Measurements from ENCODE around the gene TAF10. TPM values are rescaled to one million over a fixed set of nuclear protein-coding genes. Genes with fewer than 3 reads are reported as not detected.

The TAF10 gene
- total and polyA plus RNA-seq, 2 of the 13 experiments (the other 11 are each of a cell fraction or from before 2014, with no cell fraction given) = 71.3 to 134 TPM

DNA sequence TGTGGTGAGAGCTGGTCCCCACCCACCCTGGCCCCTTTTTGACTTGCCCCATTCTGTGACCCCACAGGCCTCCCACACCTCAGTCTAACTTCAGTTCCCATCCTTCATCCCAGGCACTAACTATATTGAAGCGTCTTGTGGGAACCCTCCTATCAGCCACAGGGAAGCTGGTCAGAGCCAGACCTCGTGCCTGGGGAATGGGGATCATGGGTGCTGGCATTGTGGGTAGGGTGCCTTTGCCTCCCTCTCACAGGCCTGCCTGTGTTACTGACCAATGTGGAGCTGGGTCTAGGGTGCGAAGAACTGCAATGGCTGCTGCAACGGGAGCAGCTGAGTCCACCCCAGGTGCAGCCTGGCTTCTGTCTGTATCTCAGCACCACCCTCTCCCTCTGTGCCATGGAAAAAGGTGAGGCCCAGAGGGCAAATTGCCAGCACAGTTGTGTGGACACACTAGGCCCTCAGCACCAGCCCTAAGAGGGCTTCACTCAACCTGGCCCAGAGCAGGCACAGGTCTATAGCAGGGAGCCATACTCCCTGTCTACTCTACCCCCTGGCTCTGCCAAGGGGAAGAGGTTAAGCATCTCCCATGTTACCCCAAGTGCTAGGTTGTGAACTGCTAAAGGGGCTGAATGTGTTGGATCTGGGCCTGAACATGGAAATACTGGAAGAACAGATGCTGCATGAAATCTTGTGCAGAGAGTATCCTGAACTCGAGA is 45.9 kb downstream of the TAF10 start:
- DNase-seq (ENCODE audit: low spot score) (no peak), FAIRE-seq (no peak), ATAC-seq (no peak)
- H4K20me1 ChIP-seq (ENCODE audit: insufficient read depth, low read length) = no peaks in the 10 kb centered on the region
- intact Hi-C loops (cut with micrococcal nuclease; ENCODE audit: unreplicated experiment) = no loop called here
- H3K27me3 ChIP-seq (ENCODE audit: control insufficient read depth in 1 of 2, insufficient read depth in 2 of 2, low read length in 2 of 2) = no peaks in the 10 kb centered on the region
- H2AFZ ChIP-seq (ENCODE audit: low read length) = no peak overlapping the region
- in situ Hi-C loops (cut with HindIII; ENCODE audit: extremely low pct_ligation_motif_present, low pct_unique_long_range_greater_than_20kb) = no loop called here
- CTCF ChIA-PET (ENCODE audit: low intra/inter-chr PET ratio, low total read pairs) = no interaction called here
- H3K36me3 ChIP-seq (replicated peaks in 1 of 2; ENCODE audit: control insufficient read depth in 1 of 2, insufficient read depth in 2 of 2, low read length in 2 of 2) = no peaks in the 10 kb centered on the region
- H3K9me3 ChIP-seq (ENCODE audit: low read length) = no peaks in the 10 kb centered on the region
- H3K4me1 ChIP-seq (ENCODE audit: insufficient read depth, low read length) = no peaks in the 10 kb centered on the region
- H3K79me2 ChIP-seq (ENCODE audit: insufficient read depth, low read length) = no peaks in the 10 kb centered on the region
- POLR2A ChIA-PET = no interaction called here
- WGBS (ENCODE audit: low lambda C conversion rate) = 97% methylated on average over 5 of the region's 5 CpGs
- BruUV-seq (replicated peaks) = no TSS peak
- no peak overlapping the region for H3K4me2 ChIP-seq (ENCODE audit: low read depth, low read length)
- H3K27ac ChIP-seq (ENCODE audit: extremely low read length, insufficient read depth, low read length) = no peak overlapping the region
- H3K4me3 ChIP-seq (replicated peaks in 1 of 3; ENCODE audit: insufficient read depth in 1 of 3, low read depth in 2 of 3, low read length in 3 of 3) = no peak overlapping the region
- TF ChIP-seq CREB1 (IDR thresholded peaks at IDR 0.05) (no peak), CREB1 (CRISPR knock-in tag; IDR thresholded peaks at IDR 0.05) (no peak), SIN3A (IDR thresholded peaks at IDR 0.05; ENCODE audit: borderline replicate concordance, low read depth, low read length) (no peak), ZNF781 (CRISPR knock-in tag; IDR thresholded peaks at IDR 0.05; ENCODE audit: borderline replicate concordance, not compliant biosample characterization) (no peak), ELF1 (CRISPR knock-in tag; IDR thresholded peaks at IDR 0.05) (no peak), ZNF225 (CRISPR knock-in tag; IDR thresholded peaks at IDR 0.05) (no peak), ARNTL (CRISPR knock-in tag; IDR thresholded peaks at IDR 0.05) (no peak), ZFP36 (IDR thresholded peaks at IDR 0.05; ENCODE audit: borderline replicate concordance, low read depth, low read length, partially characterized antibody) (no peak), SETDB1 (CRISPR knock-in tag; IDR thresholded peaks at IDR 0.05; ENCODE audit: borderline replicate concordance) (no peak), ARHGAP35 (CRISPR knock-in tag; IDR thresholded peaks at IDR 0.05; ENCODE audit: borderline replicate concordance) (no peak), SRSF9 (IDR thresholded peaks at IDR 0.05; ENCODE audit: borderline replicate concordance, insufficient read depth, low read depth, low read length, poor library complexity, severe bottlenecking) (no peak), ZNF264 (CRISPR knock-in tag; IDR thresholded peaks at IDR 0.05) (no peak)
- TF ChIP-seq, protein P1, sequence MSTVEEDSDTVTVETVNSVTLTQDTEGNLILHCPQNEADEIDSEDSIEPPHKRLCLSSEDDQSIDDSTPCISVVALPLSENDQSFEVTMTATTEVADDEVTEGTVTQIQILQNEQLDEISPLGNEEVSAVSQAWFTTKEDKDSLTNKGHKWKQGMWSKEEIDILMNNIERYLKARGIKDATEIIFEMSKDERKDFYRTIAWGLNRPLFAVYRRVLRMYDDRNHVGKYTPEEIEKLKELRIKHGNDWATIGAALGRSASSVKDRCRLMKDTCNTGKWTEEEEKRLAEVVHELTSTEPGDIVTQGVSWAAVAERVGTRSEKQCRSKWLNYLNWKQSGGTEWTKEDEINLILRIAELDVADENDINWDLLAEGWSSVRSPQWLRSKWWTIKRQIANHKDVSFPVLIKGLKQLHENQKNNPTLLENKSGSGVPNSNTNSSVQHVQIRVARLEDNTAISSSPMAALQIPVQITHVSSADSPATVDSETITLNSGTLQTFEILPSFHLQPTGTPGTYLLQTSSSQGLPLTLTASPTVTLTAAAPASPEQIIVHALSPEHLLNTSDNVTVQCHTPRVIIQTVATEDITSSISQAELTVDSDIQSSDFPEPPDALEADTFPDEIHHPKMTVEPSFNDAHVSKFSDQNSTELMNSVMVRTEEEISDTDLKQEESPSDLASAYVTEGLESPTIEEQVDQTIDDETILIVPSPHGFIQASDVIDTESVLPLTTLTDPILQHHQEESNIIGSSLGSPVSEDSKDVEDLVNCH (CRISPR knock-in tag; IDR thresholded peaks at IDR 0.05) = no peak
- TF ChIP-seq, protein P2, sequence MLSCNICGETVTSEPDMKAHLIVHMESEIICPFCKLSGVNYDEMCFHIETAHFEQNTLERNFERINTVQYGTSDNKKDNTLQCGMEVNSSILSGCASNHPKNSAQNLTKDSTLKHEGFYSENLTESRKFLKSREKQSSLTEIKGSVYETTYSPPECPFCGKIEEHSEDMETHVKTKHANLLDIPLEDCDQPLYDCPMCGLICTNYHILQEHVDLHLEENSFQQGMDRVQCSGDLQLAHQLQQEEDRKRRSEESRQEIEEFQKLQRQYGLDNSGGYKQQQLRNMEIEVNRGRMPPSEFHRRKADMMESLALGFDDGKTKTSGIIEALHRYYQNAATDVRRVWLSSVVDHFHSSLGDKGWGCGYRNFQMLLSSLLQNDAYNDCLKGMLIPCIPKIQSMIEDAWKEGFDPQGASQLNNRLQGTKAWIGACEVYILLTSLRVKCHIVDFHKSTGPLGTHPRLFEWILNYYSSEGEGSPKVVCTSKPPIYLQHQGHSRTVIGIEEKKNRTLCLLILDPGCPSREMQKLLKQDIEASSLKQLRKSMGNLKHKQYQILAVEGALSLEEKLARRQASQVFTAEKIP (CRISPR knock-in tag; IDR thresholded peaks at IDR 0.05; ENCODE audit: borderline replicate concordance) = no peak
- H3K9ac ChIP-seq (ENCODE audit: insufficient read depth, low read depth, low read length) = no peak overlapping the region

Data from HepG2 (cell line).